GM12865 (cell line): Measurements from ENCODE around the gene CAPN13.

ENCODE experiments used
- DNase-seq: peaks from one replicate; pipeline ENCODE4 v3.0.0; 2010; ENCODE audit warnings: low read depth
- H3K4me3 ChIP-seq: 2 replicates; pipeline ENCODE4 v1.5.1; 2011; ENCODE audit warnings: mild to moderate bottlenecking, low read depth, low read length, control low read depth
- TF ChIP-seq, protein P1 (sequence below): IDR thresholded peaks from 2 replicates; pipeline ENCODE4 v1.5.1; 2011; ENCODE audit warnings: low read length, control low read depth, low read depth, inconsistent platforms; ENCODE audit not compliant: insufficient read depth; ENCODE audit errors: missing control alignments

Gene CAPN13

GRCh38 chr2:30769891-30770462, 37.3 kb downstream of the CAPN13 start:
- no peak for DNase-seq
- H3K4me3 ChIP-seq = no peak overlapping the region
- TF ChIP-seq, protein P1, sequence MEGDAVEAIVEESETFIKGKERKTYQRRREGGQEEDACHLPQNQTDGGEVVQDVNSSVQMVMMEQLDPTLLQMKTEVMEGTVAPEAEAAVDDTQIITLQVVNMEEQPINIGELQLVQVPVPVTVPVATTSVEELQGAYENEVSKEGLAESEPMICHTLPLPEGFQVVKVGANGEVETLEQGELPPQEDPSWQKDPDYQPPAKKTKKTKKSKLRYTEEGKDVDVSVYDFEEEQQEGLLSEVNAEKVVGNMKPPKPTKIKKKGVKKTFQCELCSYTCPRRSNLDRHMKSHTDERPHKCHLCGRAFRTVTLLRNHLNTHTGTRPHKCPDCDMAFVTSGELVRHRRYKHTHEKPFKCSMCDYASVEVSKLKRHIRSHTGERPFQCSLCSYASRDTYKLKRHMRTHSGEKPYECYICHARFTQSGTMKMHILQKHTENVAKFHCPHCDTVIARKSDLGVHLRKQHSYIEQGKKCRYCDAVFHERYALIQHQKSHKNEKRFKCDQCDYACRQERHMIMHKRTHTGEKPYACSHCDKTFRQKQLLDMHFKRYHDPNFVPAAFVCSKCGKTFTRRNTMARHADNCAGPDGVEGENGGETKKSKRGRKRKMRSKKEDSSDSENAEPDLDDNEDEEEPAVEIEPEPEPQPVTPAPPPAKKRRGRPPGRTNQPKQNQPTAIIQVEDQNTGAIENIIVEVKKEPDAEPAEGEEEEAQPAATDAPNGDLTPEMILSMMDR = no peak

DNA sequence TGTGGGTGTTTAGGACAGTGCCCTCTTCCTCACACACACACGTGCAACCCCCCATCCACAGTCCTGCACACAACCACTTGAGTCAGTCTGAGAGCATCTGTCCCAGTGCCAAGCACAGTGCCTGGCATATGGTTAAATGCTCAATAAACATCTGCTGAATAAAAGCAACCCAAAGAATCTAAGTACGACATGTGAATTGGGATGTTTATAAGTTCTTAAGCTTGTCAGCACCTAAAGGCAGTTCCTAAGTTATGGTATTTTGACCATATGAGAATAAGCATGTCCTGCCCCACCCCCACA, 37.8 kb downstream of the CAPN13 start:
- no peak for DNase-seq
- TF ChIP-seq, protein P1 = no peak
- H3K4me3 ChIP-seq = no peak overlapping the region

DNA sequence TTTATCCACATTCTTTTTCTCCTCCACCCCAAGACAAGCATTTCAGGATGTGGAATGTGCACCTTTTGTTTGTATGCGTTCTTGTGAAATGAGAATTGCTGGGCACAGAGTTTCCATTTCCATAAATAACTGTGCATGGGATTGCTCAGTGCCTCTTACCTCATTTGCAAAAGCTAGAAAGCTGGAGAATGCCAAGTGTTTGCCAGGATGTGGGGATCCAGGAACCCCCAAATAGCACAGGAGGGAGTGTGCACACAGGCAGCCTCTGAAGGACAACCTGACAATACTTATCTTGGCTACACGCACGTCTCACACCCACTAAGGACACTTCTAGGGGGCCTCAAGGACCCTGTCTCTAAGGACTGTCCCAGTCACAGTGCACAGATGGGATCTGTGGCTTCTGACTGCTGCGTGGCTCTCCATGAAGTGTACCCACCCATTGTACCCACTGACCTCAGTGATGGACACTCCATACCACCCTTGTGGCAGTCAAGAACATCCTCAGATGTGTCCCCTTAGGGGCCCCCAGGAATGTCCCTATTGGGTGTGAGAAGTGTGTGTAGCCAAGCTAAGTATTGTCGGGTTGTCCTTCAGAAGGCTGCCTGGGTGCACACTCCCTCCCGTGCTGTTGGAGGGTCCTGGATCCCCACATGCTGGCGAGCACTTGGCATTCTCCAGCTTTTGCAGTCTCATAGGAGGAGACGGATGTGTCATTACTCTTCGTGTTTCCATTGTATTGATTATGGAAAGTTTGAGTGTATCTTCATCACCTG, 38.4 kb downstream of the CAPN13 start:
- TF ChIP-seq, protein P1 = no peak
- DNase-seq = no peak
- H3K4me3 ChIP-seq = no peak overlapping the region

GRCh38 chr2:30768036-30768686, 39.1 kb downstream of the CAPN13 start:
- TF ChIP-seq, protein P1 = no peak
- H3K4me3 ChIP-seq = no peak overlapping the region
- no peak for DNase-seq

DNA sequence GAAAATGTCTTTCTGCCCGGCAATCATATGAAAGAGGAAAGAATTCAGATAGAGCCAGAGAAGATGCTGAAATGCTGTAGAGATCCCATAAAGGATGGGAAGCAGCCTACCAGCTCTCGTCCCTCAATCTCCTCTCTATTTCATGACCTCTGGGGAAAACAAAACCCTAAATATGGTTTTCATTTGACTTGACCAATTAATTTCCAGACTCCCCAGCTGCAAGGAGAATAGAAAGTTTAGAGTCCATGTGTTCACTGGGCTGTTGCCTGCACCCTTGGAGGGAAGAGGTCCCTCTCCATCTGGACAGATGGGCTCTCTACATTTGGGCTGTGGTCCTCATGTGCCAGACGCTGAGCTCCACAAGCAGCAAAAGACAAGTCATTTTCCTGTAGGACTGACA, 40.6 kb downstream of the CAPN13 start:
- TF ChIP-seq, protein P1 = no peak

DNA sequence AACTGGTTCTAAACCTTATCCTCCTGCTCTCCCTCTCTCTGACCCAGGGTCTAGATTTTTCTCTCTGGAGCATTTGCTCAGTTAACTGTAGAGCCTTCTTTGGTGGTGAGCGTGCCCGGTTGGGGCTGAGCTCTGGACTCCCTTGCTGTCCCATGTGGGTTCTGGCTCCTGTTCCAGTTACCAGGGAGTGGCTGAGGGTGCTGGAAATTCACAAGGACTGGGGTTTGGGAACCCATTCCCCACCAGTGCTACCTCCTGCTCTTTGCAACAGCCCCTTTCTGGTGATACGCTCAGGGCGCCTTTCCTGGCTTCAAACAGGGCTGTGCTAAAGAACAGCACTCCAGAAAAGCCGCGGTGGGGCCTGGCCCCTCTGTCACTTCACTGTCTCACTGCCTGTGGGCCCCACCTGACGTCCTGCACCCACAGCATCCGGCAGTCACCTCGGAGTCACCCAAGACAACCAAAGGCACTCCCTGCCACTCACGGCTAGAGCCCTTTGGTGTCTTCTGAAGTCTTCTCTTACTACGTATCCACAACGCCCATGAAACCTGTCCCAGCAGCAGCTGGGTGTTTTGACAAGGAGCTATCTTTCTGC, 41.3 kb downstream of the CAPN13 start:
- no peak overlapping the region for H3K4me3 ChIP-seq
- TF ChIP-seq, protein P1 = no peak
- no peak for DNase-seq

More for the DNA sequence above, 40.6 kb downstream of the CAPN13 start:
- DNase-seq = no peak
- no peak overlapping the region for H3K4me3 ChIP-seq
